Panc1 (cell line): Measurements from ENCODE around the gene CYB561D1.

ENCODE experiments used
- POLR2AphosphoS5 ChIP-seq: IDR thresholded peaks from 2 replicates; pipeline ENCODE4 v1.6.1; 2012; ENCODE audit warnings: mild to moderate bottlenecking, low read depth, low read length, moderate library complexity
- REST ChIP-seq, 2 experiments: IDR thresholded peaks; 2 replicates each; pipeline ENCODE4 v1.6.1; 2011 to 2012; ENCODE audit warnings: low read depth in 2 of 2, control low read depth in 1 of 2, low read length in 1 of 2, mild to moderate bottlenecking in 1 of 2, moderate library complexity in 1 of 2; ENCODE audit not compliant: insufficient read depth in 1 of 2
- SIN3A ChIP-seq: IDR thresholded peaks from 2 replicates; pipeline ENCODE4 v1.6.1; 2012; ENCODE audit warnings: low read depth, mild to moderate bottlenecking, low read length, moderate library complexity, borderline replicate concordance; ENCODE audit not compliant: insufficient read depth
- TCF7L2 ChIP-seq: IDR thresholded peaks from 2 replicates; pipeline ENCODE4 v1.6.1; 2011; ENCODE audit warnings: mild to moderate bottlenecking, low read depth, low read length, inconsistent platforms
- TF ChIP-seq, protein P1 (sequence below): fragments of 450-650 bp; IDR thresholded peaks from 2 replicates; pipeline ENCODE4 v1.5.1; 2017; ENCODE audit warnings: mild to moderate bottlenecking

GRCh38 chr1:109534307-109534858 is 40.5 kb downstream of the CYB561D1 start:
- TF ChIP-seq TCF7L2: no peak
- no peak for TF ChIP-seq REST (IDR thresholded peaks at IDR 0.05; ENCODE audit: insufficient read depth in 1 of 2, low read depth in 2 of 2, low read length in 1 of 2)
- TF ChIP-seq POLR2AphosphoS5: no peak
- TF ChIP-seq, protein P1, sequence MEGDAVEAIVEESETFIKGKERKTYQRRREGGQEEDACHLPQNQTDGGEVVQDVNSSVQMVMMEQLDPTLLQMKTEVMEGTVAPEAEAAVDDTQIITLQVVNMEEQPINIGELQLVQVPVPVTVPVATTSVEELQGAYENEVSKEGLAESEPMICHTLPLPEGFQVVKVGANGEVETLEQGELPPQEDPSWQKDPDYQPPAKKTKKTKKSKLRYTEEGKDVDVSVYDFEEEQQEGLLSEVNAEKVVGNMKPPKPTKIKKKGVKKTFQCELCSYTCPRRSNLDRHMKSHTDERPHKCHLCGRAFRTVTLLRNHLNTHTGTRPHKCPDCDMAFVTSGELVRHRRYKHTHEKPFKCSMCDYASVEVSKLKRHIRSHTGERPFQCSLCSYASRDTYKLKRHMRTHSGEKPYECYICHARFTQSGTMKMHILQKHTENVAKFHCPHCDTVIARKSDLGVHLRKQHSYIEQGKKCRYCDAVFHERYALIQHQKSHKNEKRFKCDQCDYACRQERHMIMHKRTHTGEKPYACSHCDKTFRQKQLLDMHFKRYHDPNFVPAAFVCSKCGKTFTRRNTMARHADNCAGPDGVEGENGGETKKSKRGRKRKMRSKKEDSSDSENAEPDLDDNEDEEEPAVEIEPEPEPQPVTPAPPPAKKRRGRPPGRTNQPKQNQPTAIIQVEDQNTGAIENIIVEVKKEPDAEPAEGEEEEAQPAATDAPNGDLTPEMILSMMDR: no peak
- TF ChIP-seq SIN3A: no peak
